Loucy (cell line): ENCODE measurements around the gene ZBTB8OS.
"Not testable (repeated sequence)": the region's sequence is repeated elsewhere in the genome, so short reads cannot be mapped to it uniquely, and the experiment has no call there.

Experiments
- H2AFZ ChIP-seq: fragments of 200-600 bp; sonication (generic); 2 replicates; pipeline ENCODE4 v1.6.0; 2016; ENCODE audit warnings: antibody characterized with exemption, mild to moderate bottlenecking, low read length, moderate library complexity
- H3F3A ChIP-seq: fragments of 200-600 bp; 2 replicates; pipeline ENCODE4 v1.6.0; 2016; ENCODE audit warnings: antibody characterized with exemption, low read depth, mild to moderate bottlenecking
- H3K27me3 ChIP-seq: fragments of 200-600 bp; sonication (generic); 2 replicates; pipeline ENCODE4 v1.6.1; 2014; ENCODE audit warnings: low read length, mild to moderate bottlenecking; ENCODE audit not compliant: insufficient read depth, poor library complexity, severe bottlenecking
- H3K36me3 ChIP-seq: fragments of 200-600 bp; sonication (generic); 2 replicates; pipeline ENCODE4 v1.6.1; 2016; ENCODE audit warnings: low read length; ENCODE audit not compliant: insufficient read depth
- H3K4me1 ChIP-seq: fragments of 200-600 bp; sonication (generic); 2 replicates; pipeline ENCODE4 v1.5.1; 2014; ENCODE audit warnings: low read length, mild to moderate bottlenecking; ENCODE audit not compliant: insufficient read depth, poor library complexity, severe bottlenecking
- H3K4me2 ChIP-seq: fragments of 200-600 bp; sonication (generic); 2 replicates; pipeline ENCODE4 v1.6.0; 2014; ENCODE audit warnings: antibody characterized with exemption, low read length, low read depth, mild to moderate bottlenecking; ENCODE audit not compliant: poor library complexity, severe bottlenecking
- H3K4me3 ChIP-seq: fragments of 200-600 bp; sonication (generic); 2 replicates; pipeline ENCODE4 v1.5.1; 2014; ENCODE audit warnings: low read length, mild to moderate bottlenecking, mixed read lengths; ENCODE audit not compliant: poor library complexity, severe bottlenecking
- H3K79me2 ChIP-seq: fragments of 200-600 bp; sonication (generic); 2 replicates; pipeline ENCODE4 v1.6.1; 2014; ENCODE audit warnings: low read length; ENCODE audit not compliant: insufficient read depth
- H3K9ac ChIP-seq: fragments of 200-600 bp; sonication (generic); 2 replicates; pipeline ENCODE4 v1.6.0; 2014; ENCODE audit warnings: mild to moderate bottlenecking, low read depth, low read length, moderate library complexity; ENCODE audit not compliant: poor library complexity, severe bottlenecking
- H3K9me2 ChIP-seq: fragments of 200-600 bp; sonication (generic); replicated peaks from 2 replicates; pipeline ENCODE4 v1.6.1; 2016; ENCODE audit warnings: low read depth, low read length, mixed read lengths
- H3K9me3 ChIP-seq: fragments of 200-600 bp; sonication (generic); 2 replicates; pipeline ENCODE4 v1.6.1; 2014; ENCODE audit warnings: mild to moderate bottlenecking, antibody characterized with exemption, low read length, low read depth; ENCODE audit not compliant: insufficient read depth
- H4K20me1 ChIP-seq: fragments of 200-600 bp; sonication (generic); 2 replicates; pipeline ENCODE4 v1.6.0; 2014; ENCODE audit warnings: antibody characterized with exemption, low read length, mild to moderate bottlenecking; ENCODE audit not compliant: insufficient read depth, poor library complexity, severe bottlenecking
- CTCF ChIP-seq: fragments of 200-600 bp; sonication (generic); conservative IDR thresholded peaks from 2 replicates; pipeline ENCODE4 v1.5.1; 2014; ENCODE audit warnings: mild to moderate bottlenecking, antibody characterized with exemption, low read length
- EZH2phosphoT487 ChIP-seq: fragments of 200-600 bp; IDR thresholded peaks from 2 replicates; pipeline ENCODE4 v1.6.1; 2018; ENCODE audit warnings: antibody characterized with exemption, mild to moderate bottlenecking, moderate library complexity, borderline replicate concordance

The ZBTB8OS gene

GRCh38 chr1:32676945-32677344, 26.6 kb upstream of the ZBTB8OS start:
- no peaks in the 10 kb centered on the region for H3K27me3 ChIP-seq
- H3K4me2 ChIP-seq: no peak overlapping the region
- H3K79me2 ChIP-seq: no peaks in the 10 kb centered on the region
- H3K4me1 ChIP-seq: no peaks in the 10 kb centered on the region
- no peak overlapping the region for H2AFZ ChIP-seq
- H3F3A ChIP-seq: no peaks in the 10 kb centered on the region
- H3K36me3 ChIP-seq: peaks cover 93% of the 10 kb centered on the region
- H3K9me3 ChIP-seq: no peaks in the 10 kb centered on the region
- no peak overlapping the region for H3K4me3 ChIP-seq
- peaks cover 4% of the 10 kb centered on the region for H4K20me1 ChIP-seq
- TF ChIP-seq EZH2phosphoT487: no peak
- no peak for TF ChIP-seq CTCF
- no peak overlapping the region for H3K9ac ChIP-seq
- no peaks in the 10 kb centered on the region for H3K9me2 ChIP-seq

- H4K20me1 ChIP-seq: peaks cover 41% of the 10 kb centered on the region
- not testable (repeated sequence) for H2AFZ ChIP-seq, H3K4me2 ChIP-seq, H3K4me1 ChIP-seq, H3K27me3 ChIP-seq, H3K9me3 ChIP-seq, H3K9me2 ChIP-seq, H3K4me3 ChIP-seq, H3F3A ChIP-seq, H3K9ac ChIP-seq
- H3K36me3 ChIP-seq: peaks cover 93% of the 10 kb centered on the region
- peaks cover 35% of the 10 kb centered on the region for H3K79me2 ChIP-seq
Observed at GRCh38 chr1:32668716-32669115, 18.4 kb upstream of the ZBTB8OS start.

GRCh38 chr1:32666901-32667566, 16.7 kb upstream of the ZBTB8OS start:
- H3K9me3 ChIP-seq: no peaks in the 10 kb centered on the region
- H2AFZ ChIP-seq: no peak overlapping the region
- H3K27me3 ChIP-seq: no peaks in the 10 kb centered on the region
- no peaks in the 10 kb centered on the region for H3K4me1 ChIP-seq
- H3F3A ChIP-seq: no peaks in the 10 kb centered on the region
- H4K20me1 ChIP-seq: peaks cover 51% of the 10 kb centered on the region
- H3K9ac ChIP-seq: no peak overlapping the region
- H3K4me2 ChIP-seq: no peak overlapping the region
- H3K79me2 ChIP-seq: peaks cover 42% of the 10 kb centered on the region
- no peak overlapping the region for H3K4me3 ChIP-seq
- H3K9me2 ChIP-seq: no peaks in the 10 kb centered on the region
- TF ChIP-seq CTCF: no peak
- no peak for TF ChIP-seq EZH2phosphoT487
- H3K36me3 ChIP-seq: peaks cover 86% of the 10 kb centered on the region

GRCh38 chr1:32665915-32666314, 15.6 kb upstream of the ZBTB8OS start:
- Histone ChIP-seq H3K4me2 (no peak overlapping the region), H2AFZ (no peak overlapping the region), H3K27me3 (no peaks in the 10 kb centered on the region), H3K36me3 (peaks cover 82% of the 10 kb centered on the region), H3K9ac (no peak overlapping the region), H3K9me3 (no peaks in the 10 kb centered on the region), H3F3A (no peaks in the 10 kb centered on the region), H3K4me1 (peaks cover 2% of the 10 kb centered on the region), H3K9me2 (no peaks in the 10 kb centered on the region), H4K20me1 (peaks cover 58% of the 10 kb centered on the region), H3K79me2 (peaks cover 53% of the 10 kb centered on the region), H3K4me3 (no peak overlapping the region)
- TF ChIP-seq EZH2phosphoT487 (no peak), CTCF (no peak)
